Measurements from ENCODE around the gene USP12.

- no peak for TF ChIP-seq EZH2 (IDR thresholded peaks at IDR 0.05)
- TF ChIP-seq POLR2AphosphoS5 (IDR thresholded peaks at IDR 0.05; ENCODE audit: borderline replicate concordance, low read depth, low read length), result no peak
Observed at GRCh38 chr13:27101847-27102246, 69.8 kb downstream of the USP12 start.

Measured in SK-N-MC (cell line).